Transverse colon (tissue), 4 donors: ENCODE data around the gene TMEM108. TPM values are rescaled to one million over a fixed set of nuclear protein-coding genes. Genes with fewer than 3 reads are reported as not detected.

ENCODE experiments used
- DNase-seq: peaks from one replicate; pipeline ENCODE4 v3.0.0-alpha.2; 2019
- H3K27ac ChIP-seq, 4 donors: fragments of 200-600 bp; sonication (generic); 2 replicates each; pipeline ENCODE4 v1.5.1; 2016 to 2018; ENCODE audit warnings: inconsistent platforms in 4 of 4
- H3K27me3 ChIP-seq: fragments of 200-600 bp; sonication (generic); 2 replicates; pipeline ENCODE4 v1.5.1; 2017; ENCODE audit warnings: inconsistent platforms
- H3K36me3 ChIP-seq, 4 donors: fragments of 200-600 bp; sonication (generic); 2 replicates each; pipeline ENCODE4 v1.5.1; 2017 to 2019; ENCODE audit warnings: inconsistent platforms in 4 of 4
- H3K4me1 ChIP-seq, 4 donors: fragments of 200-600 bp; sonication (generic); 2 replicates each; pipeline ENCODE4 v1.5.1; 2017 to 2020; ENCODE audit warnings: inconsistent platforms in 4 of 4
- H3K4me3 ChIP-seq, 4 donors: fragments of 200-600 bp; sonication (generic); 1 replicate in 1 of 4; 2 replicates in 3 of 4; pipeline versions ENCODE4 v1.5.1 to v1.6.1; 2017 to 2019; ENCODE audit warnings: inconsistent platforms in 4 of 4
- H3K9me3 ChIP-seq, 2 donors: fragments of 200-600 bp; sonication (generic); 2 replicates each; pipeline ENCODE4 v1.5.1; 2017 to 2019; ENCODE audit warnings: inconsistent platforms in 2 of 2
- CTCF ChIP-seq, 5 experiments: fragments of 200-600 bp in 3 of 5; fragments of 450-650 bp in 2 of 5; sonication (generic) in 3 of 5; IDR thresholded peaks; 1 replicate in 2 of 5; 2 replicates in 3 of 5; pipeline ENCODE4 v1.5.1; 2016 to 2017; ENCODE audit warnings: antibody characterized with exemption in 5 of 5, inconsistent platforms in 3 of 5, mild to moderate bottlenecking in 2 of 5, moderate library complexity in 1 of 5
- EP300 ChIP-seq: sonication (generic); formaldehyde crosslinking; IDR thresholded peaks from one replicate; pipeline ENCODE4 v1.6.1; 2017; ENCODE audit warnings: antibody characterized with exemption, low read depth
- POLR2A ChIP-seq: fragments of 450-650 bp; IDR thresholded peaks from one replicate; pipeline ENCODE4 v1.6.1; 2016; ENCODE audit warnings: antibody characterized with exemption, mild to moderate bottlenecking, moderate library complexity
- POLR2AphosphoS5 ChIP-seq, 3 donors: sonication (generic); formaldehyde crosslinking; IDR thresholded peaks; one replicate each; pipeline ENCODE4 v1.6.1; 2016; ENCODE audit warnings: antibody characterized with exemption in 3 of 3
- WGBS, 2 donors: methylation state at CpG; one replicate each; pipeline ENCODE4 v1.1.5; 2018; ENCODE audit warnings: low coverage in 1 of 2; 5-methylcytosine and 5-hydroxymethylcytosine counted together
- in situ Hi-C, 4 donors: fragments of 200-750 bp; cut with MboI; loops; one replicate each; pipeline versions ENCODE4 v1.15.0 to v1.15.1; 2017; ENCODE audit warnings: low sequenced_read_pairs in 3 of 4, low pct_ligation_motif_present in 1 of 4, low pct_unique_long_range_greater_than_20kb in 1 of 4
- intact Hi-C: fragments of 100-400 bp; cut with DNase I; formaldehyde crosslinking; loops from one replicate; pipeline ENCODE4 v1.15.1; 2023; ENCODE audit warnings: low total_unique reads
- total RNA-seq, 4 donors: library from RNA; depleted of rRNA; stranded (reverse); fragments of >200 nt; gene quantifications; one replicate each; pipeline ENCODE4 v1.1.0, GENCODE V29; 2016

Gene TMEM108
- total RNA-seq, 4 donors from 2014 or later: 0.14 to 1.4 (median 0.80) TPM; not detected in 1

DNA sequence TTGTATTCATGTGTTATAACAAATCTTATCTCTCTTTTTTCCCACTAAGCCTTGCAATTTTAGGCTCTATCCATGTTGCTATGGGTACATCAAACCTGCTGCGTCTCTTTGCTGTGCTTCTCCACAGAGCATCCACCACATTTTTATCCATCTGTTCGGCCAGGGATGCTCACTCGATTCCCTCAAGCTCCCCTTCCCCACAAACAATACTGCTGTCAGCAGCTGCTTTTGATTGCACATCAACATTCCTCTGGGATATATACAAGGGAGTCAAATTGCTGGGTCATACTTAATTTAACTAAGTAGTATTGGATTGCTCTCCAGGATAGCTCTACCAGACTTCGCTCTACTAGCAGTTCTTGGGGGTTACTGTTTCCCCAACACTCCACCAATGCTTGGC lies 36.8 kb downstream of the TMEM108 start:
- TF ChIP-seq POLR2AphosphoS5 (IDR thresholded peaks at IDR 0.05): no peak
- no peak for TF ChIP-seq CTCF (IDR thresholded peaks at IDR 0.05)
- TF ChIP-seq EP300: no peak
- TF ChIP-seq POLR2A: no peak
- intact Hi-C loops (no loop called here), in situ Hi-C loops (no loop called here)
- Histone ChIP-seq H3K27ac (no peak overlapping the region), H3K27me3 (no peaks in the 10 kb centered on the region), H3K4me1 (no peaks in the 10 kb centered on the region), H3K4me3 (no peak overlapping the region), H3K36me3 (no peaks in the 10 kb centered on the region), H3K9me3 (no peaks in the 10 kb centered on the region)
- WGBS, 2 donors: 88 to 100% methylated on average over 3 to 4 of the region's 4 CpGs
- no peak for DNase-seq

- Histone ChIP-seq H3K4me1 (no peaks in the 10 kb centered on the region), H3K27ac (no peak overlapping the region), H3K4me3 (no peak overlapping the region), H3K36me3 (no peaks in the 10 kb centered on the region), H3K27me3 (no peaks in the 10 kb centered on the region), H3K9me3 (no peaks in the 10 kb centered on the region)
- no peak for TF ChIP-seq POLR2A
- TF ChIP-seq POLR2AphosphoS5 (IDR thresholded peaks at IDR 0.05): no peak
- TF ChIP-seq CTCF (IDR thresholded peaks at IDR 0.05): no peak
- no peak for TF ChIP-seq EP300
- no peak for DNase-seq
- in situ Hi-C loops: no loop called here
- intact Hi-C loops: no loop called here
- WGBS, 2 donors: 46 to 50% methylated on average over 1 to 3 of the region's 3 CpGs
Observed at GRCh38 chr3:133077688-133078087, 39.5 kb downstream of the TMEM108 start.

- in situ Hi-C loops: no loop called here
- no peak overlapping the region for H3K27ac ChIP-seq
Observed at GRCh38 chr3:133079621-133080020, 41.4 kb downstream of the TMEM108 start.

DNA sequence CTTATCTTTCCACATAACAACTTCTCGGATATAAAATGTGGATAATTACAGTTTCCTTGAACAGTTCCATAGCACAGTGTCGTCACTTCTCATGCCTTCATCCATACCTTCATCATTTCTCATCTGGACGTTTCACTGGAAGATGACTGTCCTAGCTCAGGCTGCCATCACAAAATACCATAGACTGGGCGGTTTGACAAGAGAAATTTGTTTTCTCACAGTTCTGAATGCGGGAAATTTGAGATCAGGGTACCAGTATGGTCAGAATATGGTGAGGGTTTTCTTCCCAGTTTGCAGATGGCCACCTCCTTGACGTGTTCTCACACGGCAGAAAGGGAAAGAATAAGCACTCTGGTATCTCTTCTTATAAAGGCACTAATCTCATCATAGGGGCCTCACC lies 42.8 kb downstream of the TMEM108 start:
- TF ChIP-seq POLR2AphosphoS5 (IDR thresholded peaks at IDR 0.05) (no peak), CTCF (IDR thresholded peaks at IDR 0.05) (no peak), EP300 (no peak), POLR2A (no peak)
- DNase-seq: no peak
- in situ Hi-C loops (no loop called here), intact Hi-C loops (no loop called here)
- H3K4me1 ChIP-seq: no peaks in the 10 kb centered on the region
- H3K27ac ChIP-seq: no peak overlapping the region
- no peaks in the 10 kb centered on the region for H3K27me3 ChIP-seq
- no peaks in the 10 kb centered on the region for H3K9me3 ChIP-seq
- no peak overlapping the region for H3K4me3 ChIP-seq
- WGBS, 2 donors: 67 to 76% methylated on average over 5 to 7 of the region's 7 CpGs
- H3K36me3 ChIP-seq: no peaks in the 10 kb centered on the region

More at GRCh38 chr3:133079621-133080020, 41.4 kb downstream of the TMEM108 start:
- Histone ChIP-seq H3K4me3 (no peak overlapping the region), H3K27me3 (no peaks in the 10 kb centered on the region), H3K9me3 (no peaks in the 10 kb centered on the region), H3K36me3 (no peaks in the 10 kb centered on the region), H3K4me1 (no peaks in the 10 kb centered on the region)
- intact Hi-C loops: no loop called here
- no peak for DNase-seq
- WGBS, 2 donors: 52% methylated on average over 3 of the region's 3 CpGs; no CpG with 5 or more reads in 1 of the 2 donors
- no peak for TF ChIP-seq POLR2AphosphoS5 (IDR thresholded peaks at IDR 0.05)

DNA sequence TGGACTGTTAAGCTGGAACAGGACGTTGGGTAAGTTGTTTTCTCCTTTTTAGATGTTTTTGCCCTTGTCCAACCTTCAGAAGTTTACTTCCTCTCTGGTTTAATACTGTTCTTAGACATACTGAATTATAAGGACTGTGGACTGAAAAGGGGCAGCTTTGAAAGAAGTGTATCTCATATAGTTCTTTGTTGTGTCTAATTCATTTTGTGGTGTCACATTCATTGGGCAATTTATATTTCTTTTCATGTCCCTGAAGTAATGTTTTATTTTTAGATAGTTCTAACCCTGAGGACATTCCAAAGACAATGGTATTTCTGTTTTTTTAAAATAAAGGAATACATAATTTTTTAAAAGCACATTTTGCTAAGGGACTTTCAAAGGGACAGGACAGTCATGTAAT lies 45.2 kb downstream of the TMEM108 start:
- H3K4me3 ChIP-seq: no peak overlapping the region
- no peaks in the 10 kb centered on the region for H3K27me3 ChIP-seq
- H3K27ac ChIP-seq: no peak overlapping the region
- WGBS, 2 donors: 8% methylated on average over 1 of the region's 1 CpG; no CpG with 5 or more reads in 1 of the 2 donors
- H3K36me3 ChIP-seq: no peaks in the 10 kb centered on the region
- no peak for TF ChIP-seq POLR2A
- no peak for TF ChIP-seq CTCF (IDR thresholded peaks at IDR 0.05)
- TF ChIP-seq POLR2AphosphoS5 (IDR thresholded peaks at IDR 0.05): no peak
- no peak for TF ChIP-seq EP300
- DNase-seq: no peak
- no peaks in the 10 kb centered on the region for H3K4me1 ChIP-seq
- H3K9me3 ChIP-seq: no peaks in the 10 kb centered on the region
- intact Hi-C loops: no loop called here
- in situ Hi-C loops: no loop called here
